CMK (cell line): ENCODE results near the gene ADAM20.
"Not testable (repeated sequence)": the region's sequence is repeated elsewhere in the genome, so short reads cannot be mapped to it uniquely, and the experiment has no call there.

Experiments
- DNase-seq: peaks from one replicate; pipeline ENCODE4 v3.0.0-alpha.2; 2010; ENCODE audit warnings: low read depth

Gene ADAM20

GRCh38 chr14:70534904-70535303 is at the start of gene ADAM20:
Gene ADAM20, minus strand, starts transcription at chr14:70535004. Its CDS starts 10,247 bp downstream, at chr14:70524757.
- DNase-seq = no peak

DNA sequence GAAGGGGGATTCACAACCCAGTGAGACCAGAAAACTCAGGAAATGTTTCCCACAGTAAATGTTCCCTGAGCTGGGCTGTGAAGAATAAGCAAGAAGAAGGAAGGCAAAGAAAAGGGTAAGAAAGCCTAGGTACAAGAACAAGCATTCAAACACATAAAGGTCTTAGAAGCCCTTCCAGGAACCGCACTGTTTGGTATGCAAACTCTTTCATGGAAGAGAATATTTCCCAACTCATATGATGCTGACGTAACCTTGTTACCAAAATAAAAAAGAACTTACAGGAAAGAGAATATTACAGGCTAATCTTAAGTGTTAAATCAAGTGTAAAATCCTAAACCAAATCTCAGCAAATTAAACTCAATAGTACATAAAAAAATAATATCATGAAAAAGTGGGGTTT is 42.1 kb upstream of the ADAM20 start:
- no peak for DNase-seq

DNA sequence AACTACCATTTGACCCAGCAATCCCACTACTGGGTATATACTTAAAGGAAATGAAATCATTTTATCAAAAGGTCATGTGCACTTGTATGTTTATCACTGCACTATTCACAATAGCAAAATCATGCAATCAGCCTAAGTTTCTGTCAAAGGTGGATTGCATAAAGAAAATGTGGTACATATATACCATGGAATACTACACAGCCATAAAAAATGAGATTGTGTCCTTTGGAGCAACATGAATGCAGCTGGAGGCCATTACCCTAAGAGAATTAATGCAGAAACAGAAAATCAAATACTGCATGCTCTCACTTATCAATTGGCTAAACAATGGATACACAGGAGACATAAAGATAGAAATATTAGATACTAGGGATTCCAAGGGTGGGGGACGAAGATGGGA is 38.2 kb upstream of the ADAM20 start:
- no peak for DNase-seq

DNA sequence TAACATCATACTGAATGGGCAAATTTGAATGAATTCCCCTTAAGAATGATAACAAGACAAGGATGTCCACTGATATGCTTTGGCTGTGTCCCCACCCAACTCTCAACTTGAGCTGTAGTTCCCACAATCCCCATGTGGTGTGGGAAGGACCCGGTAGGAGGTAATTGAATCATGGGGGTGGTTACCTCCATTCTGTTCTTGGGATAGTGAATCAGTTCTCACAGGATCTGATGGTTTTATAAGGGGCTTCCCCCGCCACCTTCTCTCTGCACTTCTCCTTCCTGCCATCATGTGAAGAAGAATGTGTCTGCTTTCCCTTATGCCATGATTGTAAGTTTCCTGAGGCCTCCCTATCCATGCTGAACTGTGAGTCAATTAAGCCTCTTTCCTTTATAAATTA is 36.3 kb upstream of the ADAM20 start:
- no peak for DNase-seq

DNA sequence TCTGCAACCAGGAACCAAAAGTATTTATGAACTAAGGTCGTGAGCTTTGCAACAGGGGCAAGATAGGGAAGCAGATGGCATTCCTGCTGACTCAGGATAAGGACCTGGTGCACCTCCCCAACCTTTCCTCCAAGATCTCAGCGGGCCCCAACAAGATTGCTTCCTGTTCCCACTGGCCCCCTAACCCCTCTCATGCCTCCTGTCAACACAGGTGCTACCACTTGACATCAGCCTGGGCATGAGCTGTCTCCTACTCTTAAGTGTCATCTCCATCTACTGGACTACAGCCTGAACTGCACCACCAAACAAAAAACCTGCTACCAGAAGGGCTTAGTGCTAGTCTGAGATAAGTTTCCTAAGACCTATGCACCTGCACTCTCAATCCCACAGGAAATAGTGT is 33.0 kb upstream of the ADAM20 start:
- peak; percentile 41 for DNase-seq

DNA sequence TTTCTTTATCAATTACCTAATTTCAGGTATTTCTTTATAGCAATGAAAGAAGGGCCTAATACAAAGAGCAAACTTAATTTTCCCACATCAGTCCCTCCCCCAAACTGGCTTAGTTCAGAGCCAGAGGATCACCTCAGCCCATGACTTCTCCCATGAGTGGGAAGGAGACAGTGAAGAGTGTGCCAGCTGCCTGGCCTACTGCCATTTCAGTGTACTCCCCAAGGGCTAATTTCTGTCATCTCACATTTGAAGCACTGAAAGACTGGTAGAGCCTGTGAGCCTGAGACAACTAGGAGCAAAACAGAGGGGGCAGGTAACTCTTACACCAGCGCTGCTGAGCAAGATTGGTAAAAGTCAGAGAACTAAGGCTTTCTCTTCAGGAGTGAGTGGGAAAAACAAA is 29.1 kb upstream of the ADAM20 start:
- DNase-seq = no peak

DNA sequence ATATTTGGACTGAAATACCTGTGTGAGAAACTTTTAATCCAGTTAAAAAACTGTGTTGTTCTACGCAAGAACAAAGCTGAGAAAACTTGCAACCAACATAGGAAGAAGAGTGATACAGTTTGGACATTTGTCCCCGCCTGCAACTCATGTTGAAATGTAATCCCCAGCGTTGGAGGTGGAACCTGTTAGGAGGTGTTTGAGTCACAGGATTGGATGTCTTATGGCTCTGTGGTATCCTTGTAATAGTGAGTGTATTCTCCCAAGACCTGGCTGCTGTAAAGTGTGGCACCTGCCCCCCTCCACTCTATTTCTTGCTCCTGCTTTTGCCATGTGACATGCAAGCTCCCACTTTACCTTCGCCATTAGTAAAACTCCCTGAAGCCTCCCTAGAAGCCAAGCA is 28.6 kb upstream of the ADAM20 start:
- no peak for DNase-seq

- peak; percentile 1 for DNase-seq
Observed at GRCh38 chr14:70558356-70558755, 23.6 kb upstream of the ADAM20 start.

DNA sequence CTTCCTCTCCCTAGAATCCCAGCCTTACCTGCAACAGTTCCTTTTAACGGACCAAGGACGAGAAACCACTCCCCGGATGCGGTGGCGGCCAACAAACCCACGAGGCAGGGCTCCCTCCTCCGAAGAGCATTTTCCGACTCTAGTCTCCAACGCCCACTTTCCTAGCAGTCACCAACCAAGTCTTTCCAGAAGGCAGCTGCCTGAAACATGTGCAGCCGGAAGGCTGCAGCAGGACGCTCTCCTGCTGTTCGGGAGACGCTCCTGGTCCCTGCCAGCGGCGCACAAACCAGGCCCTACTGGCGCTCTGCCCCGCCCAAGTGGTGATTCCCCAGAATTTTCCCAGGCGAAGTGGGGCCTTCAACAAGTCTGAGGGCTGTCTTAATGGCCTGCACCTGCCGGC is 21.1 kb upstream of the ADAM20 start:
- no peak for DNase-seq

DNA sequence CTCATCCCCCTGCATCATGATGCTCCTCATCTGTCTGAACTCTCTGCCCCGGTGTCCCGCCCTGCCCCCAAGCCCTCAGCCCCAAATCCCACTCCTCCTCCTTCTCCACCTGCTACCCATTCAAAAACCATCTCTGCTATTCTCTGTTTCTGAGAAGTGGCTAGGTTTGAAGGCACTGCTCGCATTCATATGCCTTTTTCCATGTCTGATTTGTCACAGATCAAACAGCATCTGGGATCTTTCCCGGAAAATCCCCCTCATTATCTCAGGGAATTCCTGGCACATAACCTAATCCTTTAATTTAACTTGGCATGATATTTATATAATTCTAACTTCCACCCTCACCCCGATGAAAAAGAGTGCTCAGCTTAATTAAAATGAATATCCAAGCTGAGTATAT is 3.3 kb upstream of the ADAM20 start:
- no peak for DNase-seq

DNA sequence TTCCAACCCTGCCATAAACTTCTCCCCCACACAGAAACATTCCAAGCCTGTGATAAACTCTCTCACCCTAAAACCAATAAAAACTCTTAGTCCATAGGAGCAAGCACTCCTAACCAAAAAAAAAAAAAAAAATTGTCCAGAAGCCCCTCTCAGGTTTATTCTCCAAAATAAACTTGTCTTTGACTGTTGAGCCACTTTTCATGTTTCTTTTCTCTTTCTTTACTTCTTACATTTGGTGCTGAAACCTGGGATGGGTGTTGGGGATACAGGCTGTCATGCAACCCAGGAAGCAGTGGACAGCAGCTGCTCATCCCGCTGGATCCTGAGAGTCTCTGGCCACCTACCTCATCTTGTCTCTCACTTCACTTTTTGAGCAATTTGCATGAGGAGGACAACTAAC is 2.0 kb upstream of the ADAM20 start:
- DNase-seq = no peak

DNA sequence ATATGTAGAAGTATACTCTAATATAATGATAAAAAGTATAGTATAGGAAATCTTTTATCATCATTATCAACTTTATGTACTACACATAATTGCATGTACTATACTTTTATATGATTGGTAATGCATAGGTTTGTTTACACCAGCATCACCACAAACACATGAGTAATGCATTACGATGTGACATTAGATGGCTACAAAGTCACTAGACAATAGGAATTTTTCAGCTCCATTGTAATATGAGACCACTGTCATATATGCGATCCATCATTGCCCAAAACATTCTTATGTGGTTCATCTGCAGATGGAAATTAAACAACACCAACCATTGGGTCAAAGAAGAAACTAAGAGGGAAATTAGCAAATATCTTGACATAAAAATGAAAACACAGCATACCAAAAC is 4.4 kb downstream of the ADAM20 start:
- no peak for DNase-seq

GRCh38 chr14:70527501-70528105 is 7.2 kb downstream of the ADAM20 start:
- no peak for DNase-seq

DNA sequence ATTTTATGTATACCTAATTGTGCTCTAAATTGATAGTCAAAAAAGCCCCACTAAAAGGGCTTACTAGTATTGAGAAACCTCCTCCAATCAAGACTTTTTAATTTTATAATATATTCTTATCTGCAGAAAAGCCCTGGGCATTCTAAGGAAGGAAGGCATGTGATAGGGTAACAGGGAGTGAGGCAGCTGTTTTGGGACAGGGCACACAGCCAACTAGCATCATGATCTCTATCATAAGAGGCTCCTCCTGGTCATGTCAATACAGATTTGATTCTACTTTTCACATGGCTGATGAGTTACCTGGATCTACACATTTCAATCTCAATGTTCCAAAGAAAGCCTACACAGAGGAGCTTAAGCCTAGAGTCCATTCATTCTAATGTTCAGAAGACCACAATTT is 9.1 kb downstream of the ADAM20 start:
- DNase-seq = no peak

- no peak for DNase-seq
Observed at GRCh38 chr14:70515811-70516210, 19.0 kb downstream of the ADAM20 start.

DNA sequence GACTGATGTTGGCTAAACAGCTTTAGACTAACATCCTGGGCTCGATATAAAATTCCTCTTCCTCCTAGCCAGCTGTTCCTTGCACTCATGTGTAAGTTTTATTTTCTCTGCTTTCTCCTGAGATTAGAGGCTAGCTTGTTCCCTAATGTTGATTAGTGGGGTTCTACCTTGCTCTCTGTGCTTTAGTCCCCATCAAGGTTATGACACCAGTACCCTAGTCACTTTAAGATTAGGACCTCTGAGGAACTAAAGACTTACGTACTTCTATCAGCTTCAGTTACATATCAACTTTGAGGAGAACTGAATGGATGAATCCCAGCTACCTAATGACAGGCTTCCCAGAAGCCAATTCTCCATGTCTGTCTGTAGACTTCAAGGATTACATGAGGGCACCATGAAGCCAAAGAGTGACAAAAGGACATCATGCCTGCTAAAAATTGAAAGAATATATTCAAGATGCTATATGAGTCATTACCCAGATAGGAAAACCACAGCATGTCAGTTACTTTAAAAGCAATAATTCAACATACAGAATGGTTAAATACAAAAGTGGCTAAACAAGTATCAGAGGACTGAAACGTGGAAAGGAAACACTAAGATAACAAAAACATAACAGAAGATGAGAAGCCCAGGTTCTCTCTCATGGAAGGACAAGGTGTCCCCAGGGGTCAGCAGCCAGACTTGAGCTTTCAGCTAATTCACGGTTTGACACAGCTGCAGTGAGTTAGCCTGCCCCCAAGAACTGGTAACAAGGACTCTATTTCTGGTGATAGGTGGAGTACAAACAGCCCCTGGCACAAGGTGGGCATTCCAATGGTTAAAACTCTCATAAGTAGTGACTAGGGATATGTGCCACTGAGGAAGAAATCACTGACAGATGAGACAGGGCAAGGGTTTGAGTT is 20.4 kb downstream of the ADAM20 start:
- no peak for DNase-seq

- no peak for DNase-seq
Observed at GRCh38 chr14:70498191-70498590, 36.6 kb downstream of the ADAM20 start.

GRCh38 chr14:70489579-70490200 is 45.1 kb downstream of the ADAM20 start:
- no peak for DNase-seq

GRCh38 chr14:70477356-70478105 is 57.3 kb downstream of the ADAM20 start:
- not testable (repeated sequence) for DNase-seq

- not testable (repeated sequence) for DNase-seq
Observed at GRCh38 chr14:70475459-70475858, 59.3 kb downstream of the ADAM20 start.

GRCh38 chr14:70473825-70474224 is 61.0 kb downstream of the ADAM20 start:
- DNase-seq = no peak
